Hepatocyte (in vitro differentiated cells): ENCODE measurements around the gene HSPA12A. TPM values are rescaled to one million over a fixed set of nuclear protein-coding genes. Genes with fewer than 3 reads are reported as not detected.

Experiments used
- DNase-seq: peaks from one replicate; pipeline ENCODE4 v3.0.0-alpha.2; 2016; ENCODE audit warnings: low spot score
- H2AFZ ChIP-seq: fragments of 200-600 bp; sonication (generic); 2 replicates; pipeline ENCODE4 v1.6.0; 2016; ENCODE audit warnings: antibody characterized with exemption, mild to moderate bottlenecking
- H3K27ac ChIP-seq: fragments of 200-600 bp; sonication (generic); 2 replicates; pipeline ENCODE4 v1.5.1; 2016; ENCODE audit warnings: mild to moderate bottlenecking
- H3K27me3 ChIP-seq: fragments of 200-600 bp; sonication (generic); 2 replicates; pipeline ENCODE4 v1.6.1; 2016
- H3K36me3 ChIP-seq: fragments of 200-600 bp; sonication (generic); replicated peaks from 2 replicates; pipeline ENCODE4 v1.5.1; 2016; ENCODE audit warnings: low read depth; ENCODE audit not compliant: insufficient read depth
- H3K4me1 ChIP-seq: fragments of 200-600 bp; sonication (generic); 2 replicates; pipeline ENCODE4 v1.5.1; 2016; ENCODE audit warnings: mild to moderate bottlenecking, moderate library complexity; ENCODE audit not compliant: insufficient read depth
- H3K4me2 ChIP-seq: fragments of 200-600 bp; sonication (generic); 2 replicates; pipeline ENCODE4 v1.6.0; 2016
- H3K4me3 ChIP-seq: fragments of 200-600 bp; sonication (generic); 2 replicates; pipeline ENCODE4 v1.5.1; 2016; ENCODE audit warnings: mild to moderate bottlenecking
- H3K79me2 ChIP-seq: fragments of 200-600 bp; sonication (generic); 2 replicates; pipeline ENCODE4 v1.6.0; 2017; ENCODE audit warnings: mild to moderate bottlenecking
- H3K9me2 ChIP-seq: fragments of 200-600 bp; sonication (generic); replicated peaks from 2 replicates; pipeline ENCODE4 v1.6.0; 2017; ENCODE audit warnings: mild to moderate bottlenecking; ENCODE audit not compliant: insufficient read depth
- H3K9me3 ChIP-seq: fragments of 200-600 bp; sonication (generic); 2 replicates; pipeline ENCODE4 v1.5.1; 2016; ENCODE audit warnings: low read depth, mild to moderate bottlenecking
- H4K20me1 ChIP-seq: fragments of 200-600 bp; sonication (generic); 2 replicates; pipeline ENCODE4 v1.6.0; 2016; ENCODE audit warnings: mild to moderate bottlenecking; ENCODE audit not compliant: insufficient read depth, poor library complexity, severe bottlenecking
- CTCF ChIP-seq: fragments of 200-600 bp; sonication (generic); IDR thresholded peaks from 2 replicates; pipeline ENCODE4 v1.5.1; 2016; ENCODE audit warnings: antibody characterized with exemption, mild to moderate bottlenecking; ENCODE audit not compliant: poor library complexity
- EZH2 ChIP-seq: fragments of 200-600 bp; sonication (generic); IDR thresholded peaks from 2 replicates; pipeline ENCODE4 v1.6.1; 2016; ENCODE audit warnings: antibody characterized with exemption, mild to moderate bottlenecking, borderline replicate concordance
- EZH2phosphoT487 ChIP-seq: fragments of 200-600 bp; sonication (generic); IDR thresholded peaks from one replicate; pipeline ENCODE4 v1.6.1; 2018; ENCODE audit warnings: antibody characterized with exemption, mild to moderate bottlenecking, low read depth, moderate library complexity; ENCODE audit not compliant: unreplicated experiment, severe bottlenecking
- WGBS: methylation state at CpG from one replicate; pipeline ENCODE4 v1.1.6; 2016; ENCODE audit warnings: low lambda C conversion rate; ENCODE audit errors: missing lambda C conversion rate; 5-methylcytosine and 5-hydroxymethylcytosine counted together
- polyA plus RNA-seq: library from polyadenylated mRNA; unstranded; fragments of >200 nt; fragmentation: Nextera tagmentation; extraction: Ambion mirVana; gene quantifications from 2 replicates; pipeline ENCODE4 v1.2.1, GENCODE V29; 2016
- total RNA-seq: library from RNA; depleted of rRNA; stranded (reverse); fragments of >200 nt; gene quantifications from 2 replicates; pipeline ENCODE4 v1.2.3, GENCODE V29; 2014

The HSPA12A gene
- total and polyA plus RNA-seq, 2 experiments from 2014 or later = 8.7 to 9.9 TPM

- Histone ChIP-seq H3K79me2 (no peaks in the 10 kb centered on the region), H2AFZ (no peak overlapping the region)
- 92% methylated on average over 11 of the region's 11 CpGs for WGBS
Measured at GRCh38 chr10:116683821-116684220, 58.5 kb downstream of the HSPA12A start.

DNA sequence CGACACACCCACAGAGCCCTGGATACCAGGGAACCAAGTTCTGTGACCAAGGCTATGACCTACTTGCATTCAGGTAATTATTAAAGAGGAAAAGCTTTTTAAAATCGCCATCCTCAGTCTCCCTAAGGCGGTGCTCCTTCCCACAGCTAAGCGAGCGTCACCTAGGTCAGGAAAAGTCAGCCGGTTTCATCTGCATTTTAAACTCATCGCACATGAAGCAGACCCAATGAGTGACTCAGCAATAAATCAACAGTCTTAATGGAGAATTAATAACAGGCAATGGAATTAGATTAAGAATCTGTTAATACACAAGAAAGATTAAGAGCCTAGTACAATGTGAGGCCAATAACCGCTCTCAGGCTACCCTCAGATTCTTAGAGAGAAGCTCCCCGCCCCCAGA is 59.2 kb downstream of the HSPA12A start:
- H3K9me3 ChIP-seq = no peaks in the 10 kb centered on the region
- H3K27me3 ChIP-seq = no peaks in the 10 kb centered on the region
- no peak overlapping the region for H3K27ac ChIP-seq
- H3K4me3 ChIP-seq = no peak overlapping the region
- H4K20me1 ChIP-seq = no peaks in the 10 kb centered on the region
- no peaks in the 10 kb centered on the region for H3K36me3 ChIP-seq
- H3K4me1 ChIP-seq = peaks cover 7% of the 10 kb centered on the region
- H2AFZ ChIP-seq = no peak overlapping the region
- TF ChIP-seq CTCF (no peak), EZH2 (no peak), EZH2phosphoT487 (no peak)
- no peaks in the 10 kb centered on the region for H3K9me2 ChIP-seq
- no peaks in the 10 kb centered on the region for H3K79me2 ChIP-seq
- 85% methylated on average over 9 of the region's 9 CpGs for WGBS
- no peak for DNase-seq
- no peak overlapping the region for H3K4me2 ChIP-seq

More at GRCh38 chr10:116683821-116684220, 58.5 kb downstream of the HSPA12A start:
- peaks cover 10% of the 10 kb centered on the region for H3K4me1 ChIP-seq
- no peaks in the 10 kb centered on the region for H3K9me2 ChIP-seq
- H3K4me2 ChIP-seq = no peak overlapping the region
- H3K27ac ChIP-seq = no peak overlapping the region
- H3K27me3 ChIP-seq = no peaks in the 10 kb centered on the region
- DNase-seq = no peak
- no peak for TF ChIP-seq EZH2
- TF ChIP-seq CTCF = no peak
- no peak for TF ChIP-seq EZH2phosphoT487
- H3K4me3 ChIP-seq = no peak overlapping the region
- H4K20me1 ChIP-seq = no peaks in the 10 kb centered on the region
- no peaks in the 10 kb centered on the region for H3K9me3 ChIP-seq
- no peaks in the 10 kb centered on the region for H3K36me3 ChIP-seq

DNA sequence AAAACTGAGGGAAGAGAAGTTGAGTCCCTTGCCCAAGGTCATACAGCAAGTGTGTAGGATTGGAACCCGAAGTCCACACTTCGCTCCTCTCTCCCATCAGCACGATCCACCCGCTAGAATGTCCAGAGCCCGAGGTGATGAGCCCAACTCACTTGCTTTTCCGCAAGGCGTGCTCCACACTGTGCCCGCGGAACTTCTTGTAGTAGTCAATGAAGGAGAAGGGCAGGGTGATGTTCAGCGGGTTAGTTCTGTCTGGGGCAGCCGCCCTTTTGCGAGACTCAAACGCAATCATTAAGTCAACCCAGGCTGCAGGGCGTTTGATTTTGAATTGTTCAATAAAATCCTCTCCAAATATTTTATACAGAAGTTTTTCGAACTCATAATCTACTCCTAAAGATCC is 63.0 kb downstream of the HSPA12A start:
- no peaks in the 10 kb centered on the region for H3K79me2 ChIP-seq
- no peak overlapping the region for H2AFZ ChIP-seq
- H3K27me3 ChIP-seq = no peaks in the 10 kb centered on the region
- no peaks in the 10 kb centered on the region for H3K36me3 ChIP-seq
- H4K20me1 ChIP-seq = no peaks in the 10 kb centered on the region
- WGBS = 97% methylated on average over 15 of the region's 15 CpGs
- TF ChIP-seq EZH2phosphoT487 = no peak
- TF ChIP-seq EZH2 = no peak
- TF ChIP-seq CTCF = no peak
- no peak overlapping the region for H3K27ac ChIP-seq
- no peaks in the 10 kb centered on the region for H3K9me2 ChIP-seq
- no peaks in the 10 kb centered on the region for H3K9me3 ChIP-seq
- no peak for DNase-seq
- no peak overlapping the region for H3K4me3 ChIP-seq
- no peaks in the 10 kb centered on the region for H3K4me1 ChIP-seq
- H3K4me2 ChIP-seq = no peak overlapping the region

DNA sequence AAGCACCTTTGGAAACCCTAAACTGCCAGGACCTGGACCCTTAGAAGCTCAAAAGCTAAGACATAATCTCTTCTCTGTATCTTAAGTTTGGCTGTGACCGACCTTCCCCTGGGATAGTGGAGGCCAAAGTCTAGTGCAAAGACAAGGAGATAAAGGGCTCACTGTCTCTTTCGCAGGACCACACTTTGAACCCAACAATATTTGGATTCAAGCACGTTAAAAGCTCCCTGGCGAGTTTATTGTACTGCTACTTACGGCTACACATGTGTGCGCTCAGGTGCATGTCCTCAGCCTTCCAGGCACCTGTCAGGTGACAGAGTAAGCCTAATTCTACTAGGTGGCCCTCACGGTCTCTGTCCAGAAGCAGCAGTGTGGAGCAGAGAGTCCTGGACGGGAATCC is 65.7 kb downstream of the HSPA12A start:
- H3K4me2 ChIP-seq = no peak overlapping the region
- H3K4me3 ChIP-seq = no peak overlapping the region
- no peak overlapping the region for H2AFZ ChIP-seq
- DNase-seq = no peak
- 64% methylated on average over 8 of the region's 8 CpGs for WGBS
- H3K27me3 ChIP-seq = no peaks in the 10 kb centered on the region
- no peaks in the 10 kb centered on the region for H3K9me2 ChIP-seq
- TF ChIP-seq CTCF = no peak
- no peak for TF ChIP-seq EZH2
- TF ChIP-seq EZH2phosphoT487 = no peak
- no peaks in the 10 kb centered on the region for H3K4me1 ChIP-seq
- no peaks in the 10 kb centered on the region for H3K9me3 ChIP-seq
- no peaks in the 10 kb centered on the region for H3K36me3 ChIP-seq
- no peaks in the 10 kb centered on the region for H3K79me2 ChIP-seq
- H3K27ac ChIP-seq = no peak overlapping the region
- no peaks in the 10 kb centered on the region for H4K20me1 ChIP-seq
